ENCODE measurements around the gene CAMLG.
"Not testable (repeated sequence)": the region's sequence is repeated elsewhere in the genome, so short reads cannot be mapped to it uniquely, and the experiment has no call there.

CAMLG gene

DNA sequence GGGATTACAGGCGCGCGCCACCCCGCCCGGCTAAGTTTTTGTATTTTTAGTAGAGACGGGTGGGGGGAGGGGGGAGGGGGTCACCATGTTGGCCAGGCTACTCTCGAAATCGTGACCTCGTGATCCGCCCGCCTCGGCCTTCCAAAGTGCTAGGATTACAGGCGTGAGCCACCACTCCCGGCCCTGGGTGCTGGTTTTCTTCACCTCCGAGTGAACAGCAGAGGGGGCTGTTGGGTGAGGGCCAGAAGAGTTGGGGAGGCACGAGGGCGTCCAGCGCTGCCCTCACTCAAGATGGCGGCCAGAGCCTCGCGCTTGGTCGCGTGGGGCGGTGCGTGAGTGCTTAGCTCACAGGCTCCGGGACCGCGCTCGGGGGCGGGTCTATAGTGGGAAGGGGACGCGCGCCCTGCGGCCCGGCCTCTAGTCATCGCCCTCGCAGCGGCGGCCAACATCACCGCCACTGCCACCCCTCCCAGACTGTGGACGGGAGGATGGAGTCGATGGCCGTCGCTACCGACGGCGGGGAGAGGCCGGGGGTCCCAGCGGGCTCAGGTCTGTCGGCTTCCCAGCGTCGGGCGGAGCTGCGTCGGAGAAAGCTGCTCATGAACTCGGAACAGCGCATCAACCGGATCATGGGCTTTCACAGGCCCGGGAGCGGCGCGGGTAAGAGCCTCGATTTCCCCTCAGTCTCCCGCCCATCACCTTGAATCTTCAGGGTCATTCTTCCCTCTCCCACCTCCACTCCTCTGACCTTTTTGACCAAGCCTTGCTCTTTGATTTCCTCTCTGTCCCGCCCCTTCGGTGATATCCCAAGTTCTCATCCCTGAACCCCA is at the start of gene CAMLG:
TSS of gene CAMLG (plus strand) at position 416 of the 830 bp plus-strand sequence. CDS start at position 489, 73 bp downstream.
- peak; percentile 96 for DNase-seq

DNA sequence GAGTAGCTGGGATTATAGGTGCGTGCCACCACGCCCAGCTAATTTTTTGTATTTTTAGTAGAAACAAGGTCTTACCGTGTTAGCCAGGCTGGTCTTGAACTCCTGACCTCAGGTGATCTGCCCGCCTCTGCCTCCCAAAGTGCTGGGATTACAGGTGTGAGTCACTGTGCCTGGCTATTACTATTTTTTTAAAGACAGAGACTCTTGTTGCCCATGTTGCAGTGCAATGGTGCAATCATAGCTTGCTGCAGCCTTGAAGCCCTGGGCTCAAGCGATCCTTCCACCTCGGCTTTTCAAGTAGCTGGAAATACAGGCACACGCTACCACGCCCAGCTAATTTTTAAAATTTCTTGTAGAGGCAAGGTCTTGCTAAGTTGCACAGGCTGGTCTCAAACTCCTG is 48.2 kb upstream of the CAMLG start:
- DNase-seq = not testable (repeated sequence)

DNA sequence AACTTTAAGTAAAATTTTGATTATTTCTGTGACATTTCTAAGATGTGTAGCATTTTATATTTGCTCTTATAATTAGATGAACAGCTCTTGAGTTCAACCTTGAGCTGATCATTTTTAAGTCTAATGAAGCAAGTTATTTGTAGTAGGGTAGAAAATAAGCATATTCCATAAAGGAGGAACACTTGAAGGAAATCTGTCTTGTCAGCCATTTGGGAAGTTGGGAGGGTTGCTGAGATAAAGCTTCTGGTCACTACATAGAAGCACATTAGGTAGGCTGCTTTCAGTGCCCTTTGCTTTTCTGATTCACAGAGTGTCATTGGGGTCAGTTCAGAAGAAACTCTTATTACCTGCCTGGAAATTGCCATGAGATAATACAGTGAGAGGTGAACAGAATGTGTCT is 45.6 kb upstream of the CAMLG start:
- DNase-seq = no peak

DNA sequence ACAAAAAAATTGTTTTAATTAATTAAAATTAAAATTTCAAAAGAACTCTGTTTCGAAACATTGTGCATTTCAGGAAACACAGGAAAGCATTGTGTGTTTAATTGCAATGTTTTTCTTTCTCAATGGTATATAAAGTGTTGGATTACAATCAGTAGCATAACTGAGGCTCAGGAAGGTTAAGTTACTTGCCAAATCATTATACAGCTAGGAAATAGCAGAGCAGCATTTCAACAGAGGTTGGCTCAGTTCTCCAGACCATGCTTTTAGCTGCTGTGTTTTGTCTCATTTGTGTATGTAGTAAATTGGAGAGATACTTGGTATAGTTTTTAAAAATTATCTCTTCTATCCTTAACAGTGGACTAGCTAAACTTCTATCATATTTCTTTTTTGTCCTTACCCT is 30.0 kb upstream of the CAMLG start:
- DNase-seq = no peak

DNA sequence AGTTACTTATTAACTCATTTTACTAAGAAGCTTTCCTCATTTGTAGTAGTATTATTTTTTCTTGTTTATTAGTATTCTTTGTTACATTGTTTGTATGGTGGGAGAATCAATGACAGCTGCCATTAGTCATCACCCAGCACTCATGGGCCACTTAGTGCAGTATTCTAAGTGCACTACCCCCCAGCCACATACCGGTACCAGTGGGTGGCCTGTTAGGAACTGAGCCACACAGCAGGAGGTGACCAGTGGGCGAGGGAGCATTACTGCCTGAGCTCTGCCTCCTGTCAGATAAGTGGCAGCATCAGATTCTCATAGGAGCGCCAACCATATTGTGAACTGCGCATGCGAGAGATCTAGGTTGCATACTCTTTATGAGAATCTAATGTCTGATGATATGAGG is 24.2 kb upstream of the CAMLG start:
- no peak for DNase-seq

DNA sequence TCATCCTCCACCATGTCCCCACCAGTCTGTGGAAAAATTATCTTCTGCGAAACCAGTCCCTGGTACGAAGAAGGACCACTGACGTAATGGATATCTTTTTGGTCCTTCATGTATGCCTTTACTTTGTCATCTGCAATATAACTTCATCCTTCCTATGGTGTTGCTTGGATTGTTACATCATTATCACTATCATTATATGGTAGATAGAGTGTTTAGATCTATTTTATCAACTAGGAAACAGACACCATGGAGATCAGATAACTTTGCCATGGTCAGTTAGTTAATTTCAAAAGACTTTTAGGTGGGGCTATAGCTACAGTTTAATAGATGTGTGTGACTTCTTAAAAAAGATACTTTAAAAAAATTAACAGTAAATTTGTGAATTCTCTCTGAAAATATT is 23.8 kb upstream of the CAMLG start:
- DNase-seq = no peak

DNA sequence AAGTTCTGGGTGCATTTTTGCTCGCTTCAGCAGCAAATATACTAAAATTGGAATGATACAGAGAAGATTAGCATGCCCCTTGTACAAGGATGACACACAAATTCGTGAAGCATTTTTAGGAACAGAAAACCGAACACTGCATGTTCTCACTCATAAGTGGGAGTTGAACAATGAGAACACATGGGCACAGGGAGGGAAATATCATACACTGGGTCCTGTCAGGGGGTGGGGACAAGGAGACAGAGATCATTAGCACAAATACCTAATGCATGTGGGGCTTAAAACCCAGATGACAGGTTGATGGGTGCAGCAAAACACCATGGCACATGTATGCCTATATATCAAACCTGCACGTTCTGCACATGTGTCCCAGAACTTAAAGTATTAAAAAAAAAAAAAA is 22.9 kb upstream of the CAMLG start:
- DNase-seq = not testable (repeated sequence)

DNA sequence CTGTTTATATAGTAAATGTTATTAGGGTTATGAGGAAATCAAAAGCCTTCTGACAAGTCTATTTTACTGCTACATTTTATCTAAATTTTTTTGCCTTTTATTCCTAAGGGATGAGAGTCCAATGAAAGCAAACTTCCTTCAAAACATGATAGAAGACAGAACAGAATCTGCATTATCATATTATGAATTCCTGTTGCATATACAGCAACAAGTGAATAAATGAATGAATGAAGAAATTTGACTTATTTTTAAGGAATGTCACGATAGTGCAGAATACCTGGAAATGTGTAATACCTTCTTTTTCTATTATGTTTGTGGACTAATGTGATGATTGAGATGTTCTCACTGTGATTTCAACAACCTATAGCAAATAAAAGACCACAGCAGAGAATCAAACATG is 13.5 kb upstream of the CAMLG start:
- DNase-seq = no peak

DNA sequence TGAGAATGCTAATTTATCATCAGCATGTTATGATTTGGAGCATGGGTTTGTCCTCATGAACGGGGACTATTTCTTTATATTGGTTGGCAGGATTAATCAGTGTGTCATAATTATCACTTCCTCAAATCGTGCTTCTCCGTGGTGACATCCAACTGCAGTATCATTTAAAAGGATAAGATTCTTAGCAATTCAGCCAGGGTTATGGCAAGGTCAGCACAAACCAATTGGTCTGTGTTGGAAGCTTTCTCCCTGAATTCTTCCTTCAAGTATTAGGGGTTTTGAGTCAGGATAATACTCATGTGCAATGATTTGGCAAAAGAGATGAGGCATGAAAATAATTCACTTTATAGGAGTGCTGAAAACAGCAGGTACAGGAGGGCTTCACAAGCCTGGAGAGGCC is 5.5 kb upstream of the CAMLG start:
- no peak for DNase-seq

DNA sequence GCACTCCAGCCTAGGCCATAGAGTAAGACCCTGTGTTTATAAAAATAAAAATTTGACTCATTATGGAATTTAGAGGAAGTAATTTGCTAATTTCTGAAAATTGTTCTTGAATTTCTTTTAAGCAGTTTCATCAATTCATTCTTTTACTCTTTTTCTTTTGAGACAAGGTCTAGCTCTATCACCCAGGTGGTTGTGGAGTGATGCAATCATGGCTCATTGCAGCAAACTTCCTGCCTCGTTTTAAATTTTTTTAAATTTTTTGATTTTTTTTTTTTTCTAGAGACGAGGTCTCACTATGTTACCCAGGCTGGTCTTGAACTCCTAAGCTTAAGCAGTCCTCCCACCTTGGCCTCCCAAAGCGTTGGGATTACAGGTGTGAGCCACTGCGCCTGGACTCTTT is 3.1 kb upstream of the CAMLG start:
- no peak for DNase-seq

DNA sequence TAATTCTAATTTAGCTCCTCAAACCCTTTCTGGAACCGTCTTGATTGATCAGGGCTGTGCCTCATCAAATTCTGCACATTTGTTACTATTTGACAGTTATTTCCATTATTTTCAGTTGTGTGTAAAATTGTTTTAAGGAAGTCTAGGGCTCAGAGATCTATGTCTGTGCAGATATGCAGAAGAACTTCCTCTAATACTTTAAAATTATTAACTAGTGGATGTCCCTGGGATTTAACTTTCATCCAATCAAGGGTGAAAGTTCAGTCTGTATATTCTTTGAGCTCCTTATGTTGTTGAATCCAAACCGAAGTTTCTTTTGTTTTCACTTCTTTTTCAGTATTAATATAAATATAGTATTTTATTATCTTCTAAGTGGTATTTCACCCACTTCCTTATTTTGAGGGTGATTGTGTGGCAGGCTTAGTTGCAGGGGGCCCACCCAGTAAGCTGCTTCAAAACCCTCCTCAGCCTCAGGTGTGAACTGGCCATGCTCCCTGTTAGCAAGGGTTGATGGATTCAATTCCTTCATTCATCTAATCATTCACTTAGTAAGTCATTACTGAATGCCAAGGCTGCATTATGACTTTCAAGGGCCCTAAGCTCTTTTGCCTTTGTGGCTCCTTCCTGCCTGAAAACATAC is 2.1 kb upstream of the CAMLG start:
- DNase-seq = no peak

DNA sequence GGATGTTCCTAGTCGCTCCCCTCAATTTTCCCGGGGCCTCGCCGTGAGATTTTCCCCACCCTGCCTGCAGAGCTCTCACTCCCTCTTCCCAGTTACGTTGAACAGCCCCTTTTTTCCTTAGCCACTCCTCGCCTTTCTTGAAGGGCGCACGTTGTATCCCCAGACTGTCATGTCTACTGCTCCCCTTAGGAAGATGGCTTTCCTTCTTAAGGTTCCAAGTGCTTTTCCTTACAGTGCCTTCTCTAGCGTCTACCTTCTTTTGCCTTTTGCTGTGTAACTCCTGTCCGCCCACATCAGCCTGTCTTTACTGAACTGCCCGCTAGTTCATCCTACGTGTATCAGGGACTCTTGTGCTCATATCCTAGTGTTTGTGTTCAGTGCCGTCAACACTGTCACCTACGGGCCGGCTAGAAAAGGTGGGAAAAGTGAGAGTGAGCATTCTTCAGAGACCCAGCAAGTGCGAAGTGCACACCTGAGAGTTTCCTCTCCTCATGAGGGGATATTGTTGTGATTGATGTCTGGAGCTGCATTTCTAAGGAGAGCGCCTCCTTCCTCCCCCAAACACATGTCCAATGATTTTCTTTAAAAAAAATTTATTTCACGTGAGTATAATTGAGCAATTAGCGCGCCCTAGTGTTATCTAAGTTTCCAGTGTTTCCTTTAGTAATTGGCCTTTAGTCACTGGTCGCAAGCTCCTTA is 764 bp downstream of the CAMLG start:
- DNase-seq = peak; percentile 16

DNA sequence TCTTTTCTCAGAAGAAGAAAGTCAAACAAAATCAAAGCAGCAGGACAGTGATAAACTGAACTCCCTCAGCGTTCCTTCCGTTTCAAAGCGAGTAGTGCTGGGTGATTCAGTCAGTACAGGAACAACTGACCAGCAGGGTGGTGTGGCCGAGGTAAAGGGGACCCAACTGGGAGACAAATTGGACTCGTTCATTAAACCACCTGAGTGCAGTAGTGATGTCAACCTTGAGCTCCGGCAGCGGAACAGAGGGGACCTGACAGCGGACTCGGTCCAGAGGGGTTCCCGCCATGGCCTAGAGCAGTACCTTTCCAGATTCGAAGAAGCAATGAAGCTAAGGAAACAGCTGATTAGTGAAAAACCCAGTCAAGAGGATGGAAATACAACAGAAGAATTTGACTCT is 2.7 kb downstream of the CAMLG start:
- DNase-seq = no peak

DNA sequence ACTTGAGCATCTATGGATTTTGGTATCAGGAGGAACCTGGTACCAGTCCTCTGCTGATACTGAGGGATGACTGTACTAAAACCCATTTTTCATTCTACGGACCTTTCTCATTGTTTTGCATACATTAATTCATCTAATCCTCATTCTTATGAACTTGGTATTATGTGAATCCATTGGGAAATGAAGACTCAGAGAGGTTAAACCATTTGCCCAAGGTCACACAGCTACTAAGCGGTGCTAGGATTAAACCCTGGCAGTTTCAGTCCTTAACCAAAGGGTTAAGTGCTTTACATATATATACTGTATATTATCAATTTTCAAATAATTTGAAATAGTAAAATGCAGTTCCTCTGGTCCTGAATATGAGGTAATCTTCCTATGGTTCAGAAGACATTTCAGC is 3.8 kb downstream of the CAMLG start:
- DNase-seq = no peak

DNA sequence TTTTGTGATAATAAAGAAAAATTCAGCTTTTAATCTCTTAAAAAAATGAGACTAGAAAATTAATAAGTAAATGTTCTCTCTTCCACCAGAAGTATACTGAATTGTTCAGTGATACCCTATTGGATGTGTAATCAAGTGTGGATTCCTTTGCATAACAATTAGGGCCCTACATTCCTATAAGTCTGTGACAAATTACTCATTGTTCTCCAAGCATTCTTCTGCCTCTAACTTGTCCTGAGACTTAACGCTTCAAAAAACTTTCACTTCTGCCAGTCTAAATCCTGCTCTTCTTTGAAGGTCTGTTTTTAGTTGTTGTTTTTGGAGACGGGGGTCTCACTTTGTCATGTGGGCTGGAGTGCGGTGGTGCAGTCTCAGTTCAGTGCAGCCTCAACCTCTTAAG is 11.1 kb downstream of the CAMLG start:
- no peak for DNase-seq

DNA sequence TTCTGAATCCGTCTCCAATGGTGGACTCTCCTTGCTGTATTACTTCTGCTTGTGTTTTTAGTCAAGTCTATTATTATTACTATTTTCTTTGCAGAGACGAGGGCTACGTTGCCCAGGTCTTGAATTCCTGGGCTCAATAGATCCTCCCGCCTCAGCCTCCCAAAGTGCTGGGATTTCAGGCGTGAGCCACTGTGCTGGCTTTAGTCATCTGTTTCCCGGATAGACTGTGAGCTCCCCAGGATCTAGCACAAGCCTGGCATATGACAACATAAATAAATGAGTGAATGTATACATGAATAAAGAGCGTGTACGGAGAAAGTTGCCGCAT is 19.8 kb downstream of the CAMLG start:
- no peak for DNase-seq

DNA sequence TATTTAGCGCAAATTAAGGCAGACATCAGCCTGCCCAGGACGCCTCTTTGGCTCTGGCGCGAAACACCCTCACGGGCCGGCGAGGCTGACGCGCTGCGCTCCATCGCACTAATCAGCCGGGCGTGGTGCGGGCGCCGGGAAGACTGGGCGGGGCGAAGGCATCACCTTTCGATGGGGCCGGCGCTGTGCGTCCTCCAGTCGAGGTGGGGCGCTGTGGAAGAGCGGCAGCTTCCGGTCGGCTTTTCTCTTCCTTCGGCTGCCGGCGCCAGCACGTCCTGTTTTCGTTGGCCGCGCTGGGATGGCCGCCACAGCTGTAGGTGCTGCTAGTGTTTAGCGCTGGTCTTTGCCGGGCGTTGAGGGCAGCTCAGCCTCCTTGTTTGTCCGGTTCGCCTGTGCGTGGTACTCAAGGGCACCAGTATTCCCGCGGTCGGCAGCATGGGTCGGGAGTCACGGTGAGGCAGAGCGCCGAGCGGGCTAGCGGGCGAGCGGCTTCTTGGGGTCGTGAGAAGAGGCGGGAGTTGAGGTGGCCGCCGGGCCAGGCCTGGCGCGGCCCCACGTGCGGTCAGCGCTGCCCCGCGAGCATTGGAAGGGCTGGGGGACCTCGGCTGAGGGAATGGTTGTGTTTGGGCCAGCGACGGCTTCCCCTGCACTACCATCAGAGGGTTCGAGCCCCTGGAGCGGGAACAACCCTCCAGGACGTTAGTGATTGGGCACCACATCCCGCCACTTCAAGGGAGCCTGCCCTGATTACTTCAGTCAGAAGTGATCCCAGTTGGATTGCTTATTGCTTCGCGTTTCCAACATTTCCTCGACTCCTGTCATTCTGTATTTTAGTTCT is 20.4 kb downstream of the CAMLG start, which contains the start of gene DDX46:
TSS of gene DDX46 (plus strand) at position 276 of the 838 bp plus-strand sequence. CDS start at position 436, 160 bp downstream.
- DNase-seq = peak; percentile 91

DNA sequence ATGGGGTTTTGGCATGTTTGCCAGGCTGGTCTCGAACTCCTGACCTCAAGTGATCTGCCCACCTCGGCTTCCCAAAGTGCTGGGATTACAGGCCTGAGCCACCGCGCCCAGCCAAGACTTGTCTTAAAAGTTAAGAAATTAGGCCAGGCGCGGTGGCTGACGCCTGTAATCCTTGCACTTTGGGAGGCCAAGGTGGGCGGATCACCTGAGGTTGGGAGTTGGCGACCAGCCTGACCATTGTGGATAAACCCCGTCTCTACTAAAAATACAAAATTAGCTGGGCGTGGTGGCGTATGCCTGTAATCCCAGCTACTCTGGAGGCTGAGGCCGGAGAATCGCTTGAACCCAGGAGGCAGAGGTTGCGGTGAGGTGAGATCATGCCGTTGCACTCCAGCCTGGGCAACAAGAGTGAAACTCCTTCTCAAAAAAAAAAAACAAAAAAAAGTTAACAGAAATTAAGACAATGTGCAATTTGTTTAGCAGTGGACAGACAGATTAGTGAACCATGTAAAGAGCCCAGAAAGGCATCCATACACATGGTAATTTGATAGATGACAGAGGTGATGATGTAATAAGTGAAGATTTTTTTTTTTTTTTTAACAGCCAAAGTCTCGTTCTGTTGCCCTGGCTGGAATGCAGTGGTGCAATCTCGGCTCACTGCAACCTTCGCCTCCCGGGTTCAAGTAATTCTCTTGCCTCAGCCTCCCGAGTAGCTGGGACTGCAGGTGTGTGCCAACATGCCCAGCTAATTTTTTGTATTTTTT is 29.4 kb downstream of the CAMLG start:
- not testable (repeated sequence) for DNase-seq

DNA sequence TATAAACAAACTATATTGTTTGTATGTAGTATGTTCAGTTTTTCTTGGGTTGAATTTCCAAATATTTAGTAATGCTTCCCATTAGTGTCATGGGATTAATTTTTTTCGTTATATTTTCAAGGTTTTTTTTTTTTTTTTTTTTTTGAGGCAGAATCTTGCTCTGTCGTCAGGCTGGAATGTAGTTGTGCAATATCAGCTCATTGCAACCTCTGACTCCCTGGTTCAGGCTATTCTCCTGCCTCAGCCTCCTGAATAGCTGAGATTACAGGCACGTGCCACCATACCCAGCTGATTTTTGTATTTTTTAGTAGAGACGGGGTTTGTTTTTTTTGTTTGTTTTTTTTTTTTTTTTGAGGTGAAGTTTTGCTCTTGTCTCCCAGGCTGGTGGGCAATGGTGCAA is 30.9 kb downstream of the CAMLG start:
- no peak for DNase-seq

DNA sequence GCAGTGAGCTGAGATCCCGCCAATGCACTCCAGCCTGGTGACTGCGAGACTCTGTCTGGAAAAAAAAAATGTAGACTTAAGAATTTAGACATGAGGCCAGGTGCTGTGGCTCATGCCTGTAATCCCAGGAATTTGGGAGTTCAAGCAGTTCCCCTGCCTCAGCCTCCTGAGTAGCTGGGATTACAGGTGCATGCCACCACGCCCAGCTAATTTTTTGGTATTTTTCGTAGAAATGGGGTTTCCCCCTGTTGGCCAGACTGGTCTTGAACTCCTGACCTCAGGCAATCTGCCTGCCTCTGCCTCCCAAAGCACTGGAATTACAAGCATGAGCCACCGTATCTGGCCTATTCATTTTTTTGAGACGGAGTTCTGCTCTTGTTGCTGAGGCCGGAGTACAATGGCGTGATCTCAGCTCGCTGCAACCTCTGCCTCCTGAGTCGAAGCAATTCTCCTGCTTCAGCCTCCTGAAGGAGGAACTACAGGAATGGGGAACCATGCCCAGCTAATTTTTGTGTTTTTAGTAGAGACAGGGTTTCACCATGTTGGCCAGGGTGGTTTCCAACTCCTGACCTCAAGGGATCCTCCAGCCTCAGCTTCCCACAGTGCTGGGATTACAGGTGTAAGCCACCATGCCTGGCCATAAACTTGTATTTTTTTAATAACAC is 34.2 kb downstream of the CAMLG start:
- no peak for DNase-seq

DNA sequence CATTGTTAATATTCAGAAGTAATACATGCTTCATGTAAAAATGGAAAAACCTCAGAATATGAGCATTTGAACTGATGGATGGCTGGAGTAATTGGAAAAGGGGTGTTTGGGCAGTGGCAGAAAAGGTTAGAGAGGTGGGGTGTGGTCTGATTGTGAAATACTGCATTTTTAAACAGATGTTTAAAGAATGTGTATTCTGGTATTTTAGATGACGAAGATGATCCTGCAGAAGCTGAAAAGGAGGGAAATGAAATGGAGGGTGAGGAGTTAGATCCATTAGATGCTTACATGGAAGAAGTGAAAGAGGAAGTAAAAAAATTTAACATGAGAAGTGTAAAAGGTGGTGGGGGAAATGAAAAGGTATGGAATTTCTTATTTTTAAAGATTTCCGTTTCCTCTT is 39.0 kb downstream of the CAMLG start:
- no peak for DNase-seq
